Endothelial cell of umbilical vein (primary cell): Measurements from ENCODE around the gene PCED1B. TPM values are rescaled to one million over a fixed set of nuclear protein-coding genes. Genes with fewer than 3 reads are reported as not detected.

Source experiments
- BruUV-seq: library from RNA; stranded (reverse); fragments of 400-500 nt; replicated peaks from 2 replicates; lab custom pipeline; 2021; lab: Mats Ljungman, UMichigan
- CTCF ChIA-PET: fragments of 300-600, 350-600 bp; sonication (Branson Sonifier 250); formaldehyde crosslinking; loops from one replicate; lab custom pipeline; 2021; ENCODE audit warnings: antibody characterized with exemption, inconsistent platforms; lab: Charles Lee
- POLR2A ChIA-PET: fragments of 300-600, 350-600 bp; sonication (Branson Sonifier 250); formaldehyde crosslinking; loops from one replicate; lab custom pipeline; 2021; ENCODE audit warnings: antibody characterized with exemption, inconsistent platforms; lab: Charles Lee
- DNase-seq: peaks from one replicate; pipeline ENCODE4 v3.0.0-alpha.2; 2011; ENCODE audit warnings: low read depth, low spot score
- FAIRE-seq: peaks from 2 replicates; lab custom pipeline; 2011; peaks lifted over from hg19 to GRCh38; lab: Jason Lieb, UNC
- H2AFZ ChIP-seq: 2 replicates; pipeline ENCODE4 v1.6.0; 2012; ENCODE audit warnings: low read depth, low read length, control low read depth, inconsistent platforms
- H3K27ac ChIP-seq: 2 replicates; pipeline ENCODE4 v1.5.1; 2011; ENCODE audit warnings: low read depth, mild to moderate bottlenecking, control low read depth, low read length, moderate library complexity; ENCODE audit not compliant: insufficient read depth
- H3K27me3 ChIP-seq, 2 experiments: 2 replicates each; pipeline versions ENCODE4 v1.6.0 to v1.6.1; 2011; ENCODE audit warnings: low read length in 2 of 2, mixed read lengths in 1 of 2; ENCODE audit not compliant: control insufficient read depth in 2 of 2, insufficient read depth in 2 of 2
- H3K36me3 ChIP-seq, 2 experiments: 2 replicates in 1 of 2; 3 replicates in 1 of 2; pipeline ENCODE4 v1.5.1; 2011; ENCODE audit warnings: low read length in 2 of 2, mild to moderate bottlenecking in 1 of 2, moderate library complexity in 1 of 2; ENCODE audit not compliant: control insufficient read depth in 2 of 2, insufficient read depth in 2 of 2; ENCODE audit errors: extremely low read depth in 1 of 2
- H3K4me1 ChIP-seq: 3 replicates; pipeline ENCODE4 v1.5.1; 2011; ENCODE audit warnings: mild to moderate bottlenecking, low read length; ENCODE audit not compliant: control insufficient read depth, insufficient read depth; ENCODE audit errors: extremely low read depth
- H3K4me2 ChIP-seq: 2 replicates; pipeline ENCODE4 v1.6.1; 2011; ENCODE audit warnings: low read length, control low read depth, mixed read lengths; ENCODE audit not compliant: insufficient read depth
- H3K4me3 ChIP-seq, 3 experiments: fragments of 200-600 bp in 1 of 3; sonication (generic), shearing (Covaris generic) in 1 of 3; replicated peaks in 1 of 3; 2 replicates each; pipeline ENCODE4 v1.5.1; 2011 to 2016; ENCODE audit warnings: control low read depth in 3 of 3, low read length in 3 of 3, mild to moderate bottlenecking in 2 of 3, inconsistent platforms in 1 of 3, low read depth in 1 of 3, moderate library complexity in 1 of 3; ENCODE audit not compliant: insufficient read depth in 1 of 3
- H3K79me2 ChIP-seq: 2 replicates; pipeline ENCODE4 v1.6.0; 2012; ENCODE audit warnings: low read length, inconsistent platforms; ENCODE audit not compliant: control insufficient read depth, insufficient read depth
- H3K9ac ChIP-seq: replicated peaks from 2 replicates; pipeline ENCODE3; 2011; ENCODE audit warnings: low read length, control low read depth; ENCODE audit not compliant: insufficient read depth; ENCODE audit errors: extremely low read depth
- H3K9me1 ChIP-seq: replicated peaks from 3 replicates; pipeline ENCODE4 v1.6.0; 2011; ENCODE audit warnings: mild to moderate bottlenecking, low read length; ENCODE audit not compliant: control insufficient read depth, insufficient read depth; ENCODE audit errors: extremely low read depth
- H3K9me3 ChIP-seq: replicated peaks from 2 replicates; pipeline ENCODE4 v1.5.1; 2012; ENCODE audit warnings: low read length, inconsistent platforms; ENCODE audit not compliant: control insufficient read depth, insufficient read depth
- H4K20me1 ChIP-seq: replicated peaks from 2 replicates; pipeline ENCODE3; 2011; ENCODE audit warnings: mild to moderate bottlenecking, low read length; ENCODE audit not compliant: control insufficient read depth, insufficient read depth; ENCODE audit errors: extremely low read depth
- EZH2 ChIP-seq: IDR thresholded peaks from 2 replicates; pipeline ENCODE4 v1.6.1; 2012; ENCODE audit warnings: borderline replicate concordance, low read depth, mild to moderate bottlenecking, moderate library complexity, low read length, inconsistent platforms; ENCODE audit not compliant: severe bottlenecking
- FOS ChIP-seq: IDR thresholded peaks from 2 replicates; pipeline ENCODE4 v1.6.1; 2011; ENCODE audit warnings: mild to moderate bottlenecking, low read length, moderate library complexity, borderline replicate concordance; ENCODE audit not compliant: insufficient read depth
- GATA2 ChIP-seq: IDR thresholded peaks from 2 replicates; pipeline ENCODE4 v1.7.0; 2011; ENCODE audit warnings: low read depth, mild to moderate bottlenecking, moderate library complexity, mixed read lengths, low read length; ENCODE audit not compliant: insufficient read length, insufficient read depth
- JUN ChIP-seq: IDR thresholded peaks from 2 replicates; pipeline ENCODE4 v1.6.1; 2011; ENCODE audit warnings: borderline replicate concordance, low read depth; ENCODE audit not compliant: insufficient read length, insufficient read depth
- MAX ChIP-seq: IDR thresholded peaks from 2 replicates; pipeline ENCODE4 v1.6.1; 2011; ENCODE audit not compliant: insufficient read depth, insufficient read length
- MYC ChIP-seq: IDR thresholded peaks from one replicate; pipeline ENCODE4 v1.6.1; 2011; ENCODE audit warnings: mild to moderate bottlenecking, low read depth, low read length
- POLR2A ChIP-seq: IDR thresholded peaks from 2 replicates; pipeline ENCODE4 v1.6.1; 2012; ENCODE audit warnings: low read depth, mild to moderate bottlenecking, control low read depth, low read length
- POLR2AphosphoS5 ChIP-seq: IDR thresholded peaks from 2 replicates; pipeline ENCODE4 v1.6.1; 2012; ENCODE audit warnings: low read depth, mild to moderate bottlenecking, control low read depth, low read length, moderate library complexity; ENCODE audit not compliant: insufficient read depth
- dilution Hi-C: fragments of 300-500 bp; cut with MboI; formaldehyde crosslinking; loops from one replicate; pipeline ENCODE4 v1.15.0; 2019; ENCODE audit warnings: low sequenced_read_pairs; ENCODE audit not compliant: extremely low pct_ligation_motif_present
- intact Hi-C: fragments of 100-400 bp; cut with micrococcal nuclease; formaldehyde crosslinking; loops from one replicate; pipeline ENCODE4 v1.10.0; 2022
- polyA plus RNA-seq, 4 experiments: library from polyadenylated mRNA; depleted of rRNA in 3 of 4; stranded (reverse) in 3 of 4; unstranded in 1 of 4; fragments of >200 nt; gene quantifications; 2 replicates each; pipeline versions ENCODE4 v1.2.1 to v1.2.3, GENCODE V29; 2011 to 2012; ENCODE audit warnings: missing spikeins in 1 of 4
- total RNA-seq: library from RNA; stranded (reverse); gene quantifications from 2 replicates; pipeline ENCODE4 v1.2.3, GENCODE V29; 2021
- TF ChIP-seq, protein P1 (sequence below), 2 donors: IDR thresholded peaks; 1 replicate in 1 of 2; 2 replicates in 1 of 2; pipeline ENCODE4 v1.5.1; 2011; ENCODE audit warnings: low read length in 2 of 2, mild to moderate bottlenecking in 2 of 2, moderate library complexity in 2 of 2, control low read depth in 1 of 2, inconsistent platforms in 1 of 2, low read depth in 1 of 2; ENCODE audit not compliant: insufficient read depth in 1 of 2; ENCODE audit errors: extremely low read depth in 1 of 2

Gene PCED1B
- total and polyA plus RNA-seq, 2 donors (not counting 3 experiments of a cell fraction or from before 2014, with no cell fraction given) = 1.7 to 2.6 TPM

DNA sequence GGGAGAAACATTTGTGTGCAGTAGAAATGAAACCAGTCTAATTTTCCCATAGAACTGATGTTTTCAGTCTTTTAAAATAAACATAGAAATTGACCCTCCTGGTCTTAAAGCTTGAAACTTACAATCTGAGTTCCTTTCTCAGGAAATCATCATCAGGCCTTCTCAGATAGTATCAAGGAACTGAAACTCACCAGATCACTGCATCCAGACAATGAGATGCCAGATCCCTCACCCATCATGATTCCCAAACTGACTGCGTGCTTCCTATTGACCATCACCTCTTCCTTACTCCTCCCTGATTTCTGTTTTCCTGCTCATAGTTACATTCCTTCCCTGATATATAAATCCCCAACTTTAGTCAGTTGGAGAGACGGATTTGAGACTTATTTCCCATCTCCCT lies 195.3 kb downstream of the PCED1B start:
- dilution Hi-C loops (no loop called here), intact Hi-C loops (no loop called here)
- H2AFZ ChIP-seq = no peak overlapping the region
- H3K9ac ChIP-seq = no peak overlapping the region
- no peaks in the 10 kb centered on the region for H3K9me3 ChIP-seq
- no TSS peak for BruUV-seq
- H3K79me2 ChIP-seq = no peaks in the 10 kb centered on the region
- no peaks in the 10 kb centered on the region for H3K36me3 ChIP-seq
- H3K4me2 ChIP-seq = no peak overlapping the region
- peaks cover 0 to 11% of the 10 kb centered on the region in 2 experiments for H3K27me3 ChIP-seq
- CTCF ChIA-PET = no interaction called here
- H3K4me3 ChIP-seq = no peak overlapping the region
- DNase-seq (no peak), FAIRE-seq (no peak)
- no peak overlapping the region for H3K27ac ChIP-seq
- no peaks in the 10 kb centered on the region for H3K9me1 ChIP-seq
- TF ChIP-seq EZH2 (no peak), POLR2A (no peak), JUN (no peak), MYC (no peak), GATA2 (no peak), FOS (no peak), MAX (no peak), POLR2AphosphoS5 (no peak)
- TF ChIP-seq, protein P1, sequence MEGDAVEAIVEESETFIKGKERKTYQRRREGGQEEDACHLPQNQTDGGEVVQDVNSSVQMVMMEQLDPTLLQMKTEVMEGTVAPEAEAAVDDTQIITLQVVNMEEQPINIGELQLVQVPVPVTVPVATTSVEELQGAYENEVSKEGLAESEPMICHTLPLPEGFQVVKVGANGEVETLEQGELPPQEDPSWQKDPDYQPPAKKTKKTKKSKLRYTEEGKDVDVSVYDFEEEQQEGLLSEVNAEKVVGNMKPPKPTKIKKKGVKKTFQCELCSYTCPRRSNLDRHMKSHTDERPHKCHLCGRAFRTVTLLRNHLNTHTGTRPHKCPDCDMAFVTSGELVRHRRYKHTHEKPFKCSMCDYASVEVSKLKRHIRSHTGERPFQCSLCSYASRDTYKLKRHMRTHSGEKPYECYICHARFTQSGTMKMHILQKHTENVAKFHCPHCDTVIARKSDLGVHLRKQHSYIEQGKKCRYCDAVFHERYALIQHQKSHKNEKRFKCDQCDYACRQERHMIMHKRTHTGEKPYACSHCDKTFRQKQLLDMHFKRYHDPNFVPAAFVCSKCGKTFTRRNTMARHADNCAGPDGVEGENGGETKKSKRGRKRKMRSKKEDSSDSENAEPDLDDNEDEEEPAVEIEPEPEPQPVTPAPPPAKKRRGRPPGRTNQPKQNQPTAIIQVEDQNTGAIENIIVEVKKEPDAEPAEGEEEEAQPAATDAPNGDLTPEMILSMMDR (IDR thresholded peaks at IDR 0.05; ENCODE audit: extremely low read depth in 1 of 2, insufficient read depth in 1 of 2, low read depth in 1 of 2, low read length in 2 of 2) = no peak
- H3K4me1 ChIP-seq = peaks cover 27% of the 10 kb centered on the region
- POLR2A ChIA-PET = no interaction called here
- no peaks in the 10 kb centered on the region for H4K20me1 ChIP-seq
